DOHH2 (cell line): ENCODE data around the gene ZNF280D.

Experiments used
- EZH2phosphoT487 ChIP-seq: fragments of 200-600 bp; sonication (generic); IDR thresholded peaks from 2 replicates; pipeline ENCODE4 v1.6.1; 2017; ENCODE audit warnings: borderline replicate concordance, mild to moderate bottlenecking, antibody characterized with exemption, low read length, moderate library complexity, mixed read lengths
- TF ChIP-seq, protein P1 (sequence below): fragments of 200-600 bp; sonication (generic); IDR thresholded peaks from one replicate; pipeline ENCODE4 v1.5.1; 2014; ENCODE audit warnings: antibody characterized with exemption, mild to moderate bottlenecking, low read depth, low read length; ENCODE audit not compliant: poor library complexity, severe bottlenecking

- TF ChIP-seq, protein P1, sequence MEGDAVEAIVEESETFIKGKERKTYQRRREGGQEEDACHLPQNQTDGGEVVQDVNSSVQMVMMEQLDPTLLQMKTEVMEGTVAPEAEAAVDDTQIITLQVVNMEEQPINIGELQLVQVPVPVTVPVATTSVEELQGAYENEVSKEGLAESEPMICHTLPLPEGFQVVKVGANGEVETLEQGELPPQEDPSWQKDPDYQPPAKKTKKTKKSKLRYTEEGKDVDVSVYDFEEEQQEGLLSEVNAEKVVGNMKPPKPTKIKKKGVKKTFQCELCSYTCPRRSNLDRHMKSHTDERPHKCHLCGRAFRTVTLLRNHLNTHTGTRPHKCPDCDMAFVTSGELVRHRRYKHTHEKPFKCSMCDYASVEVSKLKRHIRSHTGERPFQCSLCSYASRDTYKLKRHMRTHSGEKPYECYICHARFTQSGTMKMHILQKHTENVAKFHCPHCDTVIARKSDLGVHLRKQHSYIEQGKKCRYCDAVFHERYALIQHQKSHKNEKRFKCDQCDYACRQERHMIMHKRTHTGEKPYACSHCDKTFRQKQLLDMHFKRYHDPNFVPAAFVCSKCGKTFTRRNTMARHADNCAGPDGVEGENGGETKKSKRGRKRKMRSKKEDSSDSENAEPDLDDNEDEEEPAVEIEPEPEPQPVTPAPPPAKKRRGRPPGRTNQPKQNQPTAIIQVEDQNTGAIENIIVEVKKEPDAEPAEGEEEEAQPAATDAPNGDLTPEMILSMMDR: no peak
- TF ChIP-seq EZH2phosphoT487: no peak
Measured at GRCh38 chr15:56640127-56640526, 93.2 kb downstream of the ZNF280D start.
